ENCODE measurements around the gene NRG3. TPM values are rescaled to one million over a fixed set of nuclear protein-coding genes. Genes with fewer than 3 reads are reported as not detected.

NRG3 gene
- total RNA-seq, 2 donors from 2014 or later: not detected

GRCh38 chr10:82564353-82565196 lies 689.6 kb downstream of the NRG3 start:
- H3K4me1 Mint-ChIP-seq: no peaks in the 10 kb centered on the region

GRCh38 chr10:82565197-82565575 lies 690.2 kb downstream of the NRG3 start:
- H3K36me3 Mint-ChIP-seq (ENCODE audit: low read depth): no peaks in the 10 kb centered on the region
- H3K9me3 ChIP-seq (ENCODE audit: control insufficient read depth, low read length, poor library complexity, severe bottlenecking): no peaks in the 10 kb centered on the region
- ATAC-seq (no peak), DNase-seq (no peak)
- no peaks in the 10 kb centered on the region for H3K27me3 Mint-ChIP-seq
- no peak overlapping the region for H3K27ac Mint-ChIP-seq
- H3K4me1 Mint-ChIP-seq: no peaks in the 10 kb centered on the region
- H3K4me3 Mint-ChIP-seq: no peak overlapping the region

More at GRCh38 chr10:82564353-82565196, 689.6 kb downstream of the NRG3 start:
- Mint-ChIP-seq H3K36me3 (ENCODE audit: low read depth) (no peaks in the 10 kb centered on the region), H3K27me3 (no peaks in the 10 kb centered on the region), H3K27ac (no peak overlapping the region), H3K4me3 (no peak overlapping the region)
- ATAC-seq (no peak), DNase-seq (no peak)
- no peaks in the 10 kb centered on the region for H3K9me3 ChIP-seq (ENCODE audit: control insufficient read depth, low read length, poor library complexity, severe bottlenecking)

GRCh38 chr10:82572744-82573143 lies 697.8 kb downstream of the NRG3 start:
- Mint-ChIP-seq H3K27ac (no peak overlapping the region), H3K36me3 (ENCODE audit: low read depth) (no peaks in the 10 kb centered on the region), H3K4me1 (no peaks in the 10 kb centered on the region), H3K4me3 (no peak overlapping the region), H3K27me3 (no peaks in the 10 kb centered on the region)
- ATAC-seq: no peak
- DNase-seq: no peak
- no peaks in the 10 kb centered on the region for H3K9me3 ChIP-seq (ENCODE audit: control insufficient read depth, low read length, poor library complexity, severe bottlenecking)

GRCh38 chr10:82574081-82574480 lies 699.1 kb downstream of the NRG3 start:
- H3K27me3 Mint-ChIP-seq: no peaks in the 10 kb centered on the region
- no peak overlapping the region for H3K27ac Mint-ChIP-seq
- H3K4me1 Mint-ChIP-seq: no peaks in the 10 kb centered on the region
- no peak for ATAC-seq
- no peak overlapping the region for H3K4me3 Mint-ChIP-seq
- no peaks in the 10 kb centered on the region for H3K9me3 ChIP-seq (ENCODE audit: control insufficient read depth, low read length, poor library complexity, severe bottlenecking)
- no peaks in the 10 kb centered on the region for H3K36me3 Mint-ChIP-seq (ENCODE audit: low read depth)
- DNase-seq: no peak

GRCh38 chr10:82575318-82575717 lies 700.3 kb downstream of the NRG3 start:
- H3K27me3 Mint-ChIP-seq: no peaks in the 10 kb centered on the region
- ATAC-seq: no peak
- no peak overlapping the region for H3K4me3 Mint-ChIP-seq
- H3K27ac Mint-ChIP-seq: no peak overlapping the region
- H3K36me3 Mint-ChIP-seq (ENCODE audit: low read depth): no peaks in the 10 kb centered on the region
- no peaks in the 10 kb centered on the region for H3K4me1 Mint-ChIP-seq
- H3K9me3 ChIP-seq (ENCODE audit: control insufficient read depth, low read length, poor library complexity, severe bottlenecking): no peaks in the 10 kb centered on the region
- DNase-seq: no peak

- no peak for DNase-seq
- Mint-ChIP-seq H3K27me3 (no peaks in the 10 kb centered on the region), H3K4me1 (no peaks in the 10 kb centered on the region), H3K4me3 (no peak overlapping the region), H3K27ac (no peak overlapping the region), H3K36me3 (ENCODE audit: low read depth) (no peaks in the 10 kb centered on the region)
- ATAC-seq: no peak
- H3K9me3 ChIP-seq (ENCODE audit: control insufficient read depth, low read length, poor library complexity, severe bottlenecking): no peaks in the 10 kb centered on the region
These were observed 701.1 kb downstream of the NRG3 start for GRCh38 chr10:82576093-82576492.

GRCh38 chr10:82581940-82582339 lies 706.9 kb downstream of the NRG3 start:
- H3K9me3 ChIP-seq (ENCODE audit: control insufficient read depth, low read length, poor library complexity, severe bottlenecking): peaks cover 2% of the 10 kb centered on the region
- H3K4me1 Mint-ChIP-seq: no peaks in the 10 kb centered on the region
- H3K27me3 Mint-ChIP-seq: no peaks in the 10 kb centered on the region
- no peak overlapping the region for H3K4me3 Mint-ChIP-seq
- no peak for ATAC-seq
- no peaks in the 10 kb centered on the region for H3K36me3 Mint-ChIP-seq (ENCODE audit: low read depth)
- no peak for DNase-seq
- no peak overlapping the region for H3K27ac Mint-ChIP-seq

GRCh38 chr10:82591421-82591820 lies 716.4 kb downstream of the NRG3 start:
- H3K9me3 ChIP-seq (ENCODE audit: control insufficient read depth, low read length, poor library complexity, severe bottlenecking): peaks cover 2% of the 10 kb centered on the region
- H3K4me1 Mint-ChIP-seq: no peaks in the 10 kb centered on the region
- no peak overlapping the region for H3K4me3 Mint-ChIP-seq
- no peak for DNase-seq
- ATAC-seq: no peak
- H3K27me3 Mint-ChIP-seq: no peaks in the 10 kb centered on the region
- H3K36me3 Mint-ChIP-seq (ENCODE audit: low read depth): no peaks in the 10 kb centered on the region
- H3K27ac Mint-ChIP-seq: no peak overlapping the region

- DNase-seq (no peak), ATAC-seq (no peak)
- Mint-ChIP-seq H3K27ac (no peak overlapping the region), H3K27me3 (no peaks in the 10 kb centered on the region), H3K4me3 (no peak overlapping the region), H3K36me3 (ENCODE audit: low read depth) (no peaks in the 10 kb centered on the region), H3K4me1 (no peaks in the 10 kb centered on the region)
- H3K9me3 ChIP-seq (ENCODE audit: control insufficient read depth, low read length, poor library complexity, severe bottlenecking): no peaks in the 10 kb centered on the region
These were observed 722.8 kb downstream of the NRG3 start for GRCh38 chr10:82597840-82598239.

GRCh38 chr10:82609845-82610244 lies 734.9 kb downstream of the NRG3 start:
- no peaks in the 10 kb centered on the region for H3K27me3 Mint-ChIP-seq
- no peaks in the 10 kb centered on the region for H3K36me3 Mint-ChIP-seq (ENCODE audit: low read depth)
- no peak overlapping the region for H3K4me3 Mint-ChIP-seq
- ATAC-seq: no peak
- no peak overlapping the region for H3K27ac Mint-ChIP-seq
- no peaks in the 10 kb centered on the region for H3K4me1 Mint-ChIP-seq
- no peak for DNase-seq
- no peaks in the 10 kb centered on the region for H3K9me3 ChIP-seq (ENCODE audit: control insufficient read depth, low read length, poor library complexity, severe bottlenecking)

- ATAC-seq: no peak
- DNase-seq: no peak
- H3K4me1 Mint-ChIP-seq: no peaks in the 10 kb centered on the region
- H3K4me3 Mint-ChIP-seq: no peak overlapping the region
- no peaks in the 10 kb centered on the region for H3K36me3 Mint-ChIP-seq (ENCODE audit: low read depth)
- H3K27ac Mint-ChIP-seq: no peak overlapping the region
- H3K9me3 ChIP-seq (ENCODE audit: control insufficient read depth, low read length, poor library complexity, severe bottlenecking): peaks cover 2% of the 10 kb centered on the region
- H3K27me3 Mint-ChIP-seq: no peaks in the 10 kb centered on the region
These were observed 743.0 kb downstream of the NRG3 start for GRCh38 chr10:82618007-82618406.

- peaks cover 2% of the 10 kb centered on the region for H3K9me3 ChIP-seq (ENCODE audit: control insufficient read depth, low read length, poor library complexity, severe bottlenecking)
- Mint-ChIP-seq H3K4me3 (no peak overlapping the region), H3K36me3 (ENCODE audit: low read depth) (no peaks in the 10 kb centered on the region), H3K27me3 (no peaks in the 10 kb centered on the region), H3K27ac (no peak overlapping the region), H3K4me1 (no peaks in the 10 kb centered on the region)
- DNase-seq: no peak
- no peak for ATAC-seq
These were observed 746.7 kb downstream of the NRG3 start for GRCh38 chr10:82621680-82622079.

- ATAC-seq: no peak
- Mint-ChIP-seq H3K27me3 (no peaks in the 10 kb centered on the region), H3K4me3 (no peak overlapping the region), H3K36me3 (ENCODE audit: low read depth) (no peaks in the 10 kb centered on the region), H3K4me1 (no peaks in the 10 kb centered on the region), H3K27ac (no peak overlapping the region)
- DNase-seq: no peak
- H3K9me3 ChIP-seq (ENCODE audit: control insufficient read depth, low read length, poor library complexity, severe bottlenecking): peaks cover 2% of the 10 kb centered on the region
These were observed 747.5 kb downstream of the NRG3 start for GRCh38 chr10:82622479-82622878.

- no peak for ATAC-seq
- Mint-ChIP-seq H3K4me1 (no peaks in the 10 kb centered on the region), H3K27me3 (no peaks in the 10 kb centered on the region), H3K27ac (no peak overlapping the region), H3K4me3 (no peak overlapping the region), H3K36me3 (ENCODE audit: low read depth) (no peaks in the 10 kb centered on the region)
- no peaks in the 10 kb centered on the region for H3K9me3 ChIP-seq (ENCODE audit: control insufficient read depth, low read length, poor library complexity, severe bottlenecking)
- no peak for DNase-seq
These were observed 750.7 kb downstream of the NRG3 start for GRCh38 chr10:82625512-82626189.

Data from T-helper 17 cell (primary cell).